SK-N-SH (cell line): ENCODE measurements around the gene P2RY6. TPM values are rescaled to one million over a fixed set of nuclear protein-coding genes. Genes with fewer than 3 reads are reported as not detected.

Experiments
- CTCF ChIA-PET: fragments of 300-600, 350-600 bp; formaldehyde crosslinking; extraction: SDS; loops from one replicate; lab custom pipeline; 2021; lab: Yijun Ruan, JAX
- POLR2A ChIA-PET: fragments of 350-600 bp; sonication (Branson Sonifier 250); formaldehyde crosslinking; extraction: SDS; loops from one replicate; lab custom pipeline; 2020; ENCODE audit warnings: antibody characterized with exemption, inconsistent platforms; lab: Yijun Ruan, JAX
- DNase-seq: peaks from one replicate; pipeline ENCODE4 v3.0.0; 2012
- H2AFZ ChIP-seq: fragments of 200-600 bp; sonication (generic); 2 replicates; pipeline ENCODE4 v1.8.1; 2016; ENCODE audit warnings: antibody characterized with exemption, mild to moderate bottlenecking, low read depth
- H3F3A ChIP-seq: fragments of 200-600 bp; sonication (generic); replicated peaks from 2 replicates; pipeline ENCODE3; 2016; ENCODE audit warnings: antibody characterized with exemption, mild to moderate bottlenecking; ENCODE audit not compliant: insufficient read depth
- H3K27ac ChIP-seq, 2 experiments: fragments of 200-500 bp in 1 of 2; fragments of 200-600 bp in 1 of 2; sonication (Bioruptor generic) in 1 of 2; sonication (generic), shearing (Covaris generic) in 1 of 2; 2 replicates each; pipeline versions ENCODE4 v1.5.1 to v1.6.1; 2014 to 2016; ENCODE audit warnings: low read depth in 2 of 2, inconsistent platforms in 1 of 2, low read length in 1 of 2, mild to moderate bottlenecking in 1 of 2, mixed read lengths in 1 of 2
- H3K27me3 ChIP-seq: fragments of 200-600 bp; sonication (generic), shearing (Covaris generic); 2 replicates; pipeline ENCODE4 v1.6.1; 2016; ENCODE audit warnings: mixed run types; ENCODE audit not compliant: insufficient read depth
- H3K36me3 ChIP-seq, 2 experiments: fragments of 200-500 bp in 1 of 2; fragments of 200-600 bp in 1 of 2; sonication (Bioruptor generic) in 1 of 2; sonication (generic) in 1 of 2; replicated peaks in 1 of 2; 2 replicates each; pipeline versions ENCODE3 to v1.5.1; 2014 to 2016; ENCODE audit warnings: low read length in 1 of 2, mild to moderate bottlenecking in 1 of 2; ENCODE audit not compliant: insufficient read depth in 2 of 2, control insufficient read depth in 1 of 2
- H3K4me1 ChIP-seq, 2 experiments: fragments of 200-500 bp in 1 of 2; fragments of 200-600 bp in 1 of 2; sonication (Bioruptor generic) in 1 of 2; sonication (generic), shearing (Covaris generic) in 1 of 2; 2 replicates each; pipeline versions ENCODE4 v1.5.1 to v1.6.1; 2014 to 2016; ENCODE audit warnings: low read depth in 1 of 2, low read length in 1 of 2, mixed run types in 1 of 2; ENCODE audit not compliant: insufficient read depth in 2 of 2, control insufficient read depth in 1 of 2
- H3K4me2 ChIP-seq: fragments of 200-600 bp; sonication (generic), shearing (Covaris generic); 2 replicates; pipeline ENCODE4 v1.6.1; 2017; ENCODE audit warnings: mixed run types
- H3K4me3 ChIP-seq, 2 experiments: fragments of 200-500 bp in 1 of 2; fragments of 200-600 bp in 1 of 2; sonication (Bioruptor generic) in 1 of 2; sonication (generic), shearing (Covaris generic) in 1 of 2; 2 replicates each; pipeline versions ENCODE4 v1.5.1 to v1.8.1; 2014 to 2016; ENCODE audit warnings: low read depth in 2 of 2, inconsistent platforms in 1 of 2, low read length in 1 of 2, mild to moderate bottlenecking in 1 of 2, mixed read lengths in 1 of 2, moderate library complexity in 1 of 2
- H3K79me2 ChIP-seq: fragments of 200-600 bp; sonication (generic); 2 replicates; pipeline ENCODE4 v1.8.1; 2017; ENCODE audit warnings: mild to moderate bottlenecking; ENCODE audit not compliant: insufficient read depth
- H3K9ac ChIP-seq: fragments of 200-600 bp; sonication (generic); 2 replicates; pipeline ENCODE4 v1.6.1; 2017; ENCODE audit warnings: mixed run types
- H3K9me2 ChIP-seq: fragments of 200-600 bp; sonication (generic); 2 replicates; pipeline ENCODE4 v1.6.1; 2017; ENCODE audit warnings: mixed run types
- H3K9me3 ChIP-seq: fragments of 200-600 bp; sonication (generic); 2 replicates; pipeline ENCODE4 v1.6.1; 2017; ENCODE audit warnings: mixed run types, mild to moderate bottlenecking, moderate library complexity
- H4K20me1 ChIP-seq: fragments of 200-600 bp; sonication (generic); 2 replicates; pipeline ENCODE4 v1.6.1; 2017; ENCODE audit warnings: mild to moderate bottlenecking, mixed run types; ENCODE audit not compliant: insufficient read depth
- CTCF ChIP-seq: fragments of 200-600 bp; sonication (generic); IDR thresholded peaks from 2 replicates; pipeline ENCODE4 v1.6.1; 2017; ENCODE audit warnings: antibody characterized with exemption, mild to moderate bottlenecking, moderate library complexity
- ELF1 ChIP-seq: IDR thresholded peaks from 2 replicates; pipeline ENCODE4 v1.4.0; 2012
- EP300 ChIP-seq, 2 experiments: IDR thresholded peaks; 2 replicates each; pipeline versions ENCODE4 v1.4.0 to v1.6.1; 2012; ENCODE audit warnings: borderline replicate concordance in 1 of 2, low read depth in 1 of 2, low read length in 1 of 2
- FOSL2 ChIP-seq: IDR thresholded peaks from 2 replicates; pipeline ENCODE4 v1.4.0; 2012; ENCODE audit warnings: low read depth, mild to moderate bottlenecking, moderate library complexity, borderline replicate concordance
- FOXM1 ChIP-seq: IDR thresholded peaks from 2 replicates; pipeline ENCODE4 v1.4.0; 2012; ENCODE audit warnings: low read depth, mild to moderate bottlenecking
- IRF3 ChIP-seq: fragments of 150-350 bp; IDR thresholded peaks from 2 replicates; pipeline ENCODE4 v1.6.1; 2016; ENCODE audit warnings: mild to moderate bottlenecking, low read depth, low read length
- MAX ChIP-seq: IDR thresholded peaks from 2 replicates; pipeline ENCODE4 v1.4.0; 2012; ENCODE audit warnings: low read depth
- MXI1 ChIP-seq: IDR thresholded peaks from 2 replicates; pipeline ENCODE4 v1.6.1; 2012; ENCODE audit warnings: mild to moderate bottlenecking, low read depth, low read length, improper control_type of control experiment
- PBX3 ChIP-seq: IDR thresholded peaks from 2 replicates; pipeline ENCODE4; 2012
- POLR2AphosphoS5 ChIP-seq: IDR thresholded peaks from 2 replicates; pipeline ENCODE4 v1.6.1; 2012; ENCODE audit warnings: low read depth, low read length
- RFX5 ChIP-seq: IDR thresholded peaks from 2 replicates; pipeline ENCODE4 v1.6.1; 2012; ENCODE audit warnings: mild to moderate bottlenecking, improper control_type of control experiment, low read length
- RXRA ChIP-seq: IDR thresholded peaks from 2 replicates; pipeline ENCODE4 v1.4.0; 2012; ENCODE audit warnings: low read depth, mild to moderate bottlenecking, borderline replicate concordance
- SMC3 ChIP-seq: IDR thresholded peaks from 2 replicates; pipeline ENCODE4 v1.6.1; 2012; ENCODE audit warnings: low read depth, low read length, improper control_type of control experiment
- TAF1 ChIP-seq: IDR thresholded peaks from 2 replicates; pipeline ENCODE4 v1.6.1; 2012; ENCODE audit warnings: low read depth, mild to moderate bottlenecking, low read length, moderate library complexity, borderline replicate concordance
- TEAD4 ChIP-seq: IDR thresholded peaks from 2 replicates; pipeline ENCODE4 v1.4.0; 2012; ENCODE audit warnings: mild to moderate bottlenecking, borderline replicate concordance; ENCODE audit not compliant: insufficient read depth
- YY1 ChIP-seq: IDR thresholded peaks from 2 replicates; pipeline ENCODE4 v1.4.0; 2012; ENCODE audit warnings: low read depth, mild to moderate bottlenecking
- WGBS: methylation state at CpG from one replicate; pipeline ENCODE4 v1.1.6; 2017; ENCODE audit warnings: low lambda C conversion rate; 5-methylcytosine and 5-hydroxymethylcytosine counted together
- polyA plus RNA-seq, 3 experiments: library from polyadenylated mRNA; depleted of rRNA; stranded (reverse); fragments of >200 nt; gene quantifications; 2 replicates each; pipeline ENCODE4 v1.2.3, GENCODE V29; 2012
- TF ChIP-seq, protein P1 (sequence below): IDR thresholded peaks from 2 replicates; pipeline ENCODE4 v1.6.1; 2012; ENCODE audit warnings: mild to moderate bottlenecking, low read depth, low read length, moderate library complexity

The P2RY6 gene
- polyA plus RNA-seq, 1 of the 3 experiments (the other 2 are of a cell fraction): 0.15 TPM

DNA sequence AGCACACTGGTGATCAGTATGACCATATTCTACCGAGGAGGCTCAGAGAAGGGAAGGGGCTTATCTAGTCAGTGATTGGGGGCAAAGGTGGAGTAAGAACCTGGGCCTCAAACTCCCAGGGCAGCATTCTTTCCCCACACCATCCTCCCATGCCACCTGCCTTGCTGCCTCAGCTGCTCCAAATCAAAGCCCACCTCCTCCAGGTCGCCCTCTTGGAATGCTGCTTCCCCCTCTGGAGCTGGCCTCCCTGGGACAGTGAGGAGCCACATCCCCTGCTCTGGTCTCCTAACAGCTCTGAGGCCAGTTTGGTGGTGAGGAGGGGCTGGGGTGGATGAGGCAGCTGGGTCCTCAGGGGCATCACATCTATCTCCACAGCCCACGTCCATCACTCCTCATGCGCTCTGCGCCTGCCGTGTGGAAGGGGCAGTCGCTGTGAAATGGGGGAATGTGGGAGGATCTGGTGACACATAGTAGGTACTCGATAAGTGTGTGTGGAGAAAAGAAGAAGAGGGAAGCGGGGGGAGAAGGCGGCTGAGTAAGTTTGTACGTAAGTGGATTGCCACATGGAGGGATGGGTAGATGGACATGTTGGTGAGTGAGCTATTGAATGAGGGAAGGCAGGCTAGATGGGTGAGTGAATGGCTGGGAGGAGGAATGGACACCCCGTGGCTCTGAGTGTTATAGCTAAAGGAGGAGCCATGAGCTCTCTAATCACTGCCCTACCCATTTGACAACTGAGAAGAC lies 19.8 kb downstream of the P2RY6 start:
- Histone ChIP-seq H4K20me1 (no peaks in the 10 kb centered on the region), H3K27me3 (no peaks in the 10 kb centered on the region), H3K36me3 (no peaks in the 10 kb centered on the region), H3K27ac (no peak overlapping the region), H3K9me3 (no peaks in the 10 kb centered on the region), H3K9me2 (no peaks in the 10 kb centered on the region), H3F3A (no peaks in the 10 kb centered on the region), H3K9ac (no peak overlapping the region), H3K4me2 (no peak overlapping the region), H2AFZ (no peak overlapping the region), H3K79me2 (no peaks in the 10 kb centered on the region), H3K4me3 (no peak overlapping the region), H3K4me1 (peaks cover 9 to 25% of the 10 kb centered on the region in 2 experiments)
- no peak for DNase-seq
- POLR2A ChIA-PET: no interaction called here
- CTCF ChIA-PET: interaction anchor here (0.7 to 14.8 kb wide), 12 partner anchors 11 to 461 kb away, joined by 3 to 283 read pairs (median 52); partner anchors contain the start of genes ARHGEF17 and P2RY6
- TF ChIP-seq MXI1 (no peak), TAF1 (no peak), POLR2AphosphoS5 (no peak), TEAD4 (no peak), PBX3 (no peak)
- 78% methylated on average over 11 of the region's 12 CpGs for WGBS

DNA sequence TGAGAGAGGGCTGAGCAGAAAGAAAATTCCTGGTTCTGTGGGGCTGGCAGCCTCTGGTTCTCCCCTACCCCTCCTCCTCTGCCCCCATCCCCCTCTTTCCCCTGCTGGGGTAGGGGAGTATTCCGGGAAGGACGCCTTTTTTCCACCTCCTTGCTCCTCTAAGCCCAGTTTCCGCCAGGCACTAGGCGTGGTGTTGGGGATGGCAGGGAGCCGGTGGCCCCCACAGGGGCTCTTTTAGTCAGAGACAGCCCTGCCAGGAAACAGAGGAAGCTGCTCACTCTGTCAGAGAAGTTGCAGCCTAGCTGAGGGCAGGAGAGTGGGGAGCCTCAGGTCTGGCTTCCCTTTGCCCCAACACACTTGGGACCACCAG lies 20.4 kb downstream of the P2RY6 start:
- Histone ChIP-seq H3K9ac (no peak overlapping the region), H3K27ac (no peak overlapping the region), H4K20me1 (no peaks in the 10 kb centered on the region), H3K79me2 (no peaks in the 10 kb centered on the region), H3K4me3 (no peak overlapping the region), H3K36me3 (no peaks in the 10 kb centered on the region), H3K9me2 (no peaks in the 10 kb centered on the region), H2AFZ (no peak overlapping the region), H3K9me3 (no peaks in the 10 kb centered on the region), H3K4me1 (peaks cover 9 to 20% of the 10 kb centered on the region in 2 experiments), H3K4me2 (no peak overlapping the region), H3F3A (no peaks in the 10 kb centered on the region), H3K27me3 (no peaks in the 10 kb centered on the region)
- no peak for DNase-seq
- POLR2A ChIA-PET: no interaction called here
- 77% methylated on average over 5 of the region's 5 CpGs for WGBS
- CTCF ChIA-PET: interaction anchor here (0.7 to 14.8 kb wide), 9 partner anchors 11 to 369 kb away, joined by 3 to 283 read pairs (median 69); partner anchors contain the start of gene ARHGEF17
- TF ChIP-seq YY1: no peak
- no peak for TF ChIP-seq RXRA
- no peak for TF ChIP-seq CTCF
- no peak for TF ChIP-seq PBX3
- no peak for TF ChIP-seq FOXM1
- TF ChIP-seq ELF1: no peak
- TF ChIP-seq IRF3: no peak
- no peak for TF ChIP-seq FOSL2
- no peak for TF ChIP-seq RFX5
- TF ChIP-seq EP300 (IDR thresholded peaks at IDR 0.05; ENCODE audit: borderline replicate concordance in 1 of 2, low read depth in 1 of 2, low read length in 1 of 2): no peak
- TF ChIP-seq, protein P1, sequence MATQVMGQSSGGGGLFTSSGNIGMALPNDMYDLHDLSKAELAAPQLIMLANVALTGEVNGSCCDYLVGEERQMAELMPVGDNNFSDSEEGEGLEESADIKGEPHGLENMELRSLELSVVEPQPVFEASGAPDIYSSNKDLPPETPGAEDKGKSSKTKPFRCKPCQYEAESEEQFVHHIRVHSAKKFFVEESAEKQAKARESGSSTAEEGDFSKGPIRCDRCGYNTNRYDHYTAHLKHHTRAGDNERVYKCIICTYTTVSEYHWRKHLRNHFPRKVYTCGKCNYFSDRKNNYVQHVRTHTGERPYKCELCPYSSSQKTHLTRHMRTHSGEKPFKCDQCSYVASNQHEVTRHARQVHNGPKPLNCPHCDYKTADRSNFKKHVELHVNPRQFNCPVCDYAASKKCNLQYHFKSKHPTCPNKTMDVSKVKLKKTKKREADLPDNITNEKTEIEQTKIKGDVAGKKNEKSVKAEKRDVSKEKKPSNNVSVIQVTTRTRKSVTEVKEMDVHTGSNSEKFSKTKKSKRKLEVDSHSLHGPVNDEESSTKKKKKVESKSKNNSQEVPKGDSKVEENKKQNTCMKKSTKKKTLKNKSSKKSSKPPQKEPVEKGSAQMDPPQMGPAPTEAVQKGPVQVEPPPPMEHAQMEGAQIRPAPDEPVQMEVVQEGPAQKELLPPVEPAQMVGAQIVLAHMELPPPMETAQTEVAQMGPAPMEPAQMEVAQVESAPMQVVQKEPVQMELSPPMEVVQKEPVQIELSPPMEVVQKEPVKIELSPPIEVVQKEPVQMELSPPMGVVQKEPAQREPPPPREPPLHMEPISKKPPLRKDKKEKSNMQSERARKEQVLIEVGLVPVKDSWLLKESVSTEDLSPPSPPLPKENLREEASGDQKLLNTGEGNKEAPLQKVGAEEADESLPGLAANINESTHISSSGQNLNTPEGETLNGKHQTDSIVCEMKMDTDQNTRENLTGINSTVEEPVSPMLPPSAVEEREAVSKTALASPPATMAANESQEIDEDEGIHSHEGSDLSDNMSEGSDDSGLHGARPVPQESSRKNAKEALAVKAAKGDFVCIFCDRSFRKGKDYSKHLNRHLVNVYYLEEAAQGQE: no peak
- TF ChIP-seq POLR2AphosphoS5: no peak
- no peak for TF ChIP-seq TEAD4
- TF ChIP-seq SMC3: no peak
- TF ChIP-seq MAX: no peak
